ENCODE measurements around the gene KIAA1191.

DNA sequence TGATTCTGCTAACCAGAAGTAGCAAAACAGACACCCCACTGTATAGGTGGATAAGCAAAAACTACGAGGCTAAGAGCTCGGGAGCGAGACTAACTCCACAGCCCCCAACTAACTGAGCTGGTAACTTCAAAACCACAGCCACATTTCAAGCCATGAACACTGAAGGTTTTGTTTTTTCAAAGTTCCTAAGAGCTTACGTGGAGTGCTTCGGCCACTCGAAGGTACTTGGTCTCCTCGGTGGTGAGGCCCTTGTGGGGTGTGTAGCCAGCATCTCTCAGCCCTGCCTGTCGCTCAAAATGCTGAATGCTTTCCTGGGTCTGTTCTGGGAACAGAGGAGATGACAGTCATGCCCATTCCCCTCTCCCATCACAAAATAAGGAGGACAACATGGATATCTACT is 11.1 kb downstream of the KIAA1191 start:
- TF ChIP-seq, protein P1, sequence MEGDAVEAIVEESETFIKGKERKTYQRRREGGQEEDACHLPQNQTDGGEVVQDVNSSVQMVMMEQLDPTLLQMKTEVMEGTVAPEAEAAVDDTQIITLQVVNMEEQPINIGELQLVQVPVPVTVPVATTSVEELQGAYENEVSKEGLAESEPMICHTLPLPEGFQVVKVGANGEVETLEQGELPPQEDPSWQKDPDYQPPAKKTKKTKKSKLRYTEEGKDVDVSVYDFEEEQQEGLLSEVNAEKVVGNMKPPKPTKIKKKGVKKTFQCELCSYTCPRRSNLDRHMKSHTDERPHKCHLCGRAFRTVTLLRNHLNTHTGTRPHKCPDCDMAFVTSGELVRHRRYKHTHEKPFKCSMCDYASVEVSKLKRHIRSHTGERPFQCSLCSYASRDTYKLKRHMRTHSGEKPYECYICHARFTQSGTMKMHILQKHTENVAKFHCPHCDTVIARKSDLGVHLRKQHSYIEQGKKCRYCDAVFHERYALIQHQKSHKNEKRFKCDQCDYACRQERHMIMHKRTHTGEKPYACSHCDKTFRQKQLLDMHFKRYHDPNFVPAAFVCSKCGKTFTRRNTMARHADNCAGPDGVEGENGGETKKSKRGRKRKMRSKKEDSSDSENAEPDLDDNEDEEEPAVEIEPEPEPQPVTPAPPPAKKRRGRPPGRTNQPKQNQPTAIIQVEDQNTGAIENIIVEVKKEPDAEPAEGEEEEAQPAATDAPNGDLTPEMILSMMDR (IDR thresholded peaks at IDR 0.05), result no peak
- no peak for TF ChIP-seq POLR2A (IDR thresholded peaks at IDR 0.05)
